GM19035 (cell line): ENCODE results near the gene GSTM2.
"Not testable (repeated sequence)": the region's sequence is repeated elsewhere in the genome, so short reads cannot be mapped to it uniquely, and the experiment has no call there.

Experiments used
- ATAC-seq: cut with Tn5 transposase; IDR thresholded peaks from one replicate; pipeline ENCODE4 v1.9.1; 2021; ENCODE audit not compliant: unreplicated experiment

Gene GSTM2

DNA sequence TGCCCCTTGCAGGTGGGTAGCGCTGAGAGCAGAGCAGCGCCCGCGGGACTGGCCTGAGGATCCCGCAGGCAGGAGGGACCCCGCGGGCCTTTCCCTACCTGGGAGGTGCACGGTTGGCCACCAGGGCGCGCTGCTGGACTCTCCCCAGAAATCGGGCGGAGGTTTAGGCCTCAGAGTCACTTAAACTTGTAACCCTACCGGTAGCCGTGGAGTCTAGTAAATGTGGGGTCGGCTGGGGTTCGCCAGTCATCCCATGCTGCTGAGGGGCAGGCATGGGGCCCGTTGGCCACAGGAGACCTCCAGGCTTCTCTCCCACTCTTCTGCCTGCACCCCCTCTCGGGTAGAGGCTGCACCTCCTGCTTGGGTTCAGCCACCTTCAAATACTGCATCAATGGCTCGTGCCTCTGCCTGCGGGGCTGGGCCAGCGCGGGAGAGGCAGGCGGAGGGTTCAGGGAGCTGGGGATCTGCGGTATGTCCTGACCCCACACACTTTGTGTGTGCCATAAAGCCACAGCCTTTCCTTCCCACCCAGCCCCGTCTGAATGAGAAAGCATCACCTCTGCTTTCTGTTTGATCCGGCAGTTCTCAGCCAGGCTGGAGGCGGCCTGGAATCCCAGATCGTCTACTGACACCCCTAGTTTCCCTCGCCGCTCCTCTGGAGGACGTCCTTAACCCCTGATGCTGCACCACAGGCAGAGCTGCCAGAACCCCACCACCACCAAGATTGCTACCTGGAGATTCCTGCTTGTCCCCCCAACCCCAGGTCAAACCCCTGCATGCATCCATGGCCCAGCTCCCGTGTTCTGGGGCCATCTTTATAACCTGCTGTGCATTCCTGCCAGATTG is 24.2 kb upstream of the GSTM2 start:
- peak; percentile 83 for ATAC-seq

DNA sequence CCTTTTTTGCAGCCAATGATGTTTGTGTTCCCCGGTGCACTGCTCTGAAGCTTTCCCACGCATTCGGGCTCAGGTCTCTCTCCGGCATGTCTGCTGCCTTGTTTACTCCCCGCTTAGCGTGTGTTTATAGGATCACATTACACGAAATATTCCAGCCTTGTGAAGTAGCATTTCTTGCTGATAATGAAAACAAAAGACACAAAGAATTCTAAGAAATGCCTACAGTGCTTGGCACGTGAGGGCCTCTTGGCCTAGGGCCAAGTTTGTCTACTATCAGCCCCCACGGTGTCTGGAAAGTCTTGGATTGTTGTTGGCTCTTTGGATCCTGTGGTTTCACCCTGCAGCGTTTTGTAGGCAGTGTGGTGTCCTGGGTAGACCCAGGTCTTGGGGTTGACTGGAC is 23.2 kb upstream of the GSTM2 start:
- no peak for ATAC-seq

- no peak for ATAC-seq
These were observed 18.4 kb upstream of the GSTM2 start for GRCh38 chr1:109649491-109649914.

- ATAC-seq: no peak
These were observed 17.2 kb upstream of the GSTM2 start for GRCh38 chr1:109650609-109651008.

- ATAC-seq: no peak
These were observed 15.5 kb upstream of the GSTM2 start for GRCh38 chr1:109652402-109652801.

DNA sequence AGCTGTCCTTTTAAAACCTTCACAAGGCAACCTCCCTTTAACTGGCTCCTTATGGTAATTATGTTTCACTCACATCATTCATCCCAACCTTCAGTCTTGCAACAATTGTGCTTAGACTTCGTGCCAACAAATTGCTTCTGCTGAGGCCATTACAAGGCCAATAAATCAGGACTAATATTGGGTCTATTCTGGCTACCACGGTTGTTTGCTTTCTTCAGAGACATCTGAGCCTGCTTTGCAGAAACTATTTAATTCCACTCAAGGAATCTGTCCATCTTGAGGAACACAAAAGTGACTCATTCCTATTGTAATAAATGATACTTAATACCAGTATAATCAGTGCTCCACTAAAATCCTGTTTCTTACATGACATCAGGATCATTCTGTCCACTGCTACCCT is 14.6 kb upstream of the GSTM2 start:
- no peak for ATAC-seq

DNA sequence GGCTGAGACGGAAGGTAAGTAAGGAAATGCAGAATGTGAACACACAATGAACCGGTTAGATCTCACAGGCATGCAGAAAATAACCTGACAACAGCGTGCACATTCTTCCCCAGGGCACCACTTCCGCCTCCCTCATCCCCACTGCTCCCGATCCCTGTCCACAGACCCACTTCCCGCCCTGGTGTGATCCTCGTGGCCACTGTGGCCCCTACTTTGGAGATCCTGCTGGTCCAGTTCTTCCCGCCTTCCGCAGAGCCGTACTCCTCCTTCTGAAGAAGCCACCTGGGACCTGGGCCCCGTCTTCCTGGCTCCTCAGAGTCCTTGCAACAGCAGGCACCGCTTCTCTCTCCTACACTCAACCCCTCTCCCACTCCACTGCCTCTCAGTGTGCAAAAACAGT is 13.3 kb upstream of the GSTM2 start:
- ATAC-seq: no peak

- peak; percentile 93 for ATAC-seq
These were observed 12.0 kb upstream of the GSTM2 start, which contains the start of gene GSTM4 for GRCh38 chr1:109655615-109656519. Gene GSTM4 (plus strand): TSS chr1:109656099. CDS start chr1:109656390, 291 bp downstream.

GRCh38 chr1:109657395-109657794 is 10.5 kb upstream of the GSTM2 start:
- ATAC-seq: no peak

DNA sequence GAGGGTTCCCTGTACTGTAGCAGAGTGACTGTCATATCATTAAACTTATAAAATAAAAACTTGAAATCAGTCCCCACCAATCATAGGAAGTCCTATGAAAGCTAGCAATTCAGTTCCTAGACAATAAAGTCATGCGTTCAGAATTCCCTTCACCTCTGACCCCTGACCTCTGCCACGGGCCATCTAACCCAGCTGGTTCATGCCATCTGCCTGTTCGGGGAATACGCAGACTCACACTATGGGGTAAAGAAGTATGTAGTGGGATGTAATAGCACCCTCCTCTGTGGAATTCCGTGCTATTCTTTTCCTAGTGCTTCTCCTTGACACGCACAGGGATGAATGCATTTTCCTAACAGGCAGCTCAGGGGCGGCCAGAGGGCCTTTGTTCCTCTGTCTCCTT is 9.9 kb upstream of the GSTM2 start:
- ATAC-seq: no peak

DNA sequence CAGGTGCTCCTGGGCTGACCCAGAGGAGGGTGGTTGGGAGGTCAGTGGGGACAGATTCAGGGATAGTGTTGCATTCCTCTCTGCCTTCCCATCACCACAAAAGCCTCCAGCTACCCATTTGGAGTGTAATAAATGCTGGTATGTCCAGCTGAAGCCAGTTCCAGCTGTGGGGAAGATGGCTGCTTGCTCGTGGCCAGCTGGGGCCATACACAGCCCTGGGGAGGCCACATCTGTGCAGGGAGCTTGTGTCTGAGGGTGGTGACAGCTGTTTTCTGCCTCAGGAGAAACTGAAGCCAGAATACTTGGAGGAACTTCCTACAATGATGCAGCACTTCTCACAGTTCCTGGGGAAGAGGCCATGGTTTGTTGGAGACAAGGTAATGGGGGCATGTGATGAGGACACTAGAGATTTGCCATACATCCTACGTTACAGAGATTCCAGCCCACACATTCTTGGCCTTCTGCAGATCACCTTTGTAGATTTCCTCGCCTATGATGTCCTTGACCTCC is 9.3 kb upstream of the GSTM2 start:
- ATAC-seq: no peak

DNA sequence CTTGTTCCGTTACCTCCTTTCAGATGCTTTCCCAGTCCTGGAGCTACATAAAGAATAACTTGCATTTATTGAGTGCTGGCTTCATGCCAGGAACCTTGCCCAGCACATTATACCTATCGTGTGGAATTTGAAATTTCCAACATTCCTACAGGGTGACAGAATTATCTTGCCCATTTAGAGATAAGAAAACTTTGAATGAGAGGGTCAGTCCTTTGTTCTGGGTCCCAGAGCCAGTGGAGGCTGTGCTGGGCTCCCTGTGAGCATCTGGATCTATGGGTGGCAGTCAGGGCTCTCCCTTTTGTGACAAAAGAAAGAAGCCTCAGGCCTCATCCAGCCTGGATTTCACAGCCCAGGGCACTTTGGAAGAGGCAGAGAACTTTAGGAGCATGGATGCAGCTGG is 8.7 kb upstream of the GSTM2 start:
- ATAC-seq: no peak

GRCh38 chr1:109659997-109660690 is 7.7 kb upstream of the GSTM2 start:
- no peak for ATAC-seq

GRCh38 chr1:109660691-109661026 is 7.2 kb upstream of the GSTM2 start:
- not testable (repeated sequence) for ATAC-seq

GRCh38 chr1:109661391-109661790 is 6.5 kb upstream of the GSTM2 start:
- ATAC-seq: no peak

- no peak for ATAC-seq
These were observed 3.2 kb upstream of the GSTM2 start for GRCh38 chr1:109664671-109665070.

DNA sequence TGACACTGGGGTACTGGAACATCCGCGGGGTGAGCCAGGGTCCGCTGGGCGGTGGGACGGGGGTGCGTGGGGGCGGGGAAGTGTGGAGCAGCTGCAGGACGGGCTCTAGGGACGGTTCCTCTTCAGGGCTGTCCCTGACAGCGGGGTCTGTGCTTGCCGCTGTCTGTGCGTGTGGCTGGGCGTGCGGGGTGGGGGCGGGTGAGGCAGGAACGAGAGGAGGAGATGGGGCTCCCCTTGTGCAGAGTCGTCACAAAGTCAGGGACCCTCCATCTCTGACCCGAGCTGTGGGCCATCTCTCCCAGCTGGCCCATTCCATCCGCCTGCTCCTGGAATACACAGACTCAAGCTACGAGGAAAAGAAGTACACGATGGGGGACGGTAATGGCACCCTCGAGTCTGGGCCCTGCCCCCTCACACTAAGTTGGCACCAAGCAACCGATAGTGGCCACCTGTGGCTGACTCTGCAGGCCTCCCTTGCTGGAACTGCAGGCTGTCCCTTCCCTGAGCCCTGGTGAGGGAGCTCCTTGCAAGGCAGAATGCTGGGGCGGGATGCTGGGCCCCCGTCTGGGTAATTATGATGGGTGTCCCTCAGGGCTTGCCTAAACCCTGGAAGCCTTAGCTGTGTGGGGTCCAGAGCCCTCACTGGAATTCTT is 392 bp downstream of the GSTM2 start:
- no peak for ATAC-seq

GRCh38 chr1:109669246-109669948 is 1.5 kb downstream of the GSTM2 start:
- no peak for ATAC-seq

- ATAC-seq: not testable (repeated sequence)
These were observed 2.1 kb downstream of the GSTM2 start for GRCh38 chr1:109669949-109670302.

- ATAC-seq: no peak
These were observed 3.2 kb downstream of the GSTM2 start for GRCh38 chr1:109671067-109671466.
